ENCODE results near the gene HOXA9.

GRCh38 chr7:27156916-27157701 lies 8.2 kb downstream of the HOXA9 start:
- TF ChIP-seq EP300 (IDR thresholded peaks at IDR 0.05) (no peak), POLR2AphosphoS5 (IDR thresholded peaks at IDR 0.05) (no peak), POLR2A (IDR thresholded peaks at IDR 0.05) (no peak)
- TF ChIP-seq, protein P1, sequence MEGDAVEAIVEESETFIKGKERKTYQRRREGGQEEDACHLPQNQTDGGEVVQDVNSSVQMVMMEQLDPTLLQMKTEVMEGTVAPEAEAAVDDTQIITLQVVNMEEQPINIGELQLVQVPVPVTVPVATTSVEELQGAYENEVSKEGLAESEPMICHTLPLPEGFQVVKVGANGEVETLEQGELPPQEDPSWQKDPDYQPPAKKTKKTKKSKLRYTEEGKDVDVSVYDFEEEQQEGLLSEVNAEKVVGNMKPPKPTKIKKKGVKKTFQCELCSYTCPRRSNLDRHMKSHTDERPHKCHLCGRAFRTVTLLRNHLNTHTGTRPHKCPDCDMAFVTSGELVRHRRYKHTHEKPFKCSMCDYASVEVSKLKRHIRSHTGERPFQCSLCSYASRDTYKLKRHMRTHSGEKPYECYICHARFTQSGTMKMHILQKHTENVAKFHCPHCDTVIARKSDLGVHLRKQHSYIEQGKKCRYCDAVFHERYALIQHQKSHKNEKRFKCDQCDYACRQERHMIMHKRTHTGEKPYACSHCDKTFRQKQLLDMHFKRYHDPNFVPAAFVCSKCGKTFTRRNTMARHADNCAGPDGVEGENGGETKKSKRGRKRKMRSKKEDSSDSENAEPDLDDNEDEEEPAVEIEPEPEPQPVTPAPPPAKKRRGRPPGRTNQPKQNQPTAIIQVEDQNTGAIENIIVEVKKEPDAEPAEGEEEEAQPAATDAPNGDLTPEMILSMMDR (IDR thresholded peaks at IDR 0.05): no peak
